ENCODE measurements around the gene ITGAE. TPM values are rescaled to one million over a fixed set of nuclear protein-coding genes. Genes with fewer than 3 reads are reported as not detected.
A peak's percentile ranks its signal among the peaks of the same experiment; 100 is the strongest.

ITGAE gene
- total and polyA plus RNA-seq, 2 donors: 14.0 to 34.6 TPM

- DNase-seq (ENCODE audit: extremely low spot score): no peak
- WGBS: 56% methylated on average over 20 of the region's 20 CpGs
- no peaks in the 10 kb centered on the region for H3K36me3 ChIP-seq (ENCODE audit: insufficient read depth)
- H3K4me3 ChIP-seq (ENCODE audit: low read depth, low read length): no peak overlapping the region
- H3K27ac ChIP-seq (ENCODE audit: low read depth): no peak overlapping the region
- H3K4me1 ChIP-seq (ENCODE audit: insufficient read depth): no peaks in the 10 kb centered on the region
These were observed 45.5 kb downstream of the ITGAE start for GRCh38 chr17:3755335-3756030.

DNA sequence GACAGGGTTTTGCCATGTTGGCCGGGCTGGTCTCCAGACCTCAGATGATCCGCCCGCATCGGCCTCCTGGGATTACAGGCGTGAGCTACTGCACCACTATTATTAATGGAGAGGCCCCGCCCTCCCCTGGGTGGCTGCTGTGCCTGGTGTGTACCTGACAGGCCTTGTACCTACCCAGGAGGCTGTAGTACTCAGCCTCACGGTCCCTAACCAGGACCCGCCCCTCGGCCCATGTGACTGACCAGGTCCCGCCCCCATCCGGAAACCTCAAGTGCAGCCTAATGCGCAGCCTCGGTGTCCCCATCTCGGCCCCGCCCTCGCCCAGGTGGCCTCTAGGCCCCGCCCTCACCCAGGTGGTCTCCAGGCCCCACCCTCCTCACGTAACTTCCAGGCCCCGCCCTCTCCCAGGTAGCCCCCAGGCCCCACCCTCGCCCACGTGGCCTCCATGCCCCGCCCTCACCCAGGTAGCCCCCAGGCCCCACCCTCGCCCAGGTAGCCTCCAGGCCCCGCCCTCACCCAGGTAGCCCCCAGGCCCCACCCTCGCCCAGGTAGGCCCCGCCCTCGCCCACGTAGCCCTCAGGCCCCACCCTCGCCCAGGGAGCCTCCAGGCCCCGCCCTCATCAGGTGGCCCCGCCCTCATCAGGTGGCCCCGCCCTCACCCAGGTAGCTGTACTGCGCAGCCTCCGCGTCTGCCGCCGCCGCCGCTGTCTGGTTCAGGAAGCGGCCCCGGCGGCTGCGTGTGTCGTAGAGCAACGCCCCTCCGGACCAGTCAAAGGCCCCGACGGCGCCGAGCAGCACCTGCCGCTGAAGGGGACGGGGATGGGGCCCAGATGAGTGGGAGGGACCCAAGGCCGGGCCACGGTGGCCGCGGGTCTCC lies 46.3 kb downstream of the ITGAE start:
- H3K4me1 ChIP-seq (ENCODE audit: insufficient read depth): no peaks in the 10 kb centered on the region
- H3K4me3 ChIP-seq (ENCODE audit: low read depth, low read length): no peak overlapping the region
- H3K27ac ChIP-seq (ENCODE audit: low read depth): no peak overlapping the region
- WGBS: 7% methylated on average over 56 of the region's 56 CpGs
- peak; percentile 67 for DNase-seq (ENCODE audit: extremely low spot score)
- H3K36me3 ChIP-seq (ENCODE audit: insufficient read depth): no peaks in the 10 kb centered on the region

DNA sequence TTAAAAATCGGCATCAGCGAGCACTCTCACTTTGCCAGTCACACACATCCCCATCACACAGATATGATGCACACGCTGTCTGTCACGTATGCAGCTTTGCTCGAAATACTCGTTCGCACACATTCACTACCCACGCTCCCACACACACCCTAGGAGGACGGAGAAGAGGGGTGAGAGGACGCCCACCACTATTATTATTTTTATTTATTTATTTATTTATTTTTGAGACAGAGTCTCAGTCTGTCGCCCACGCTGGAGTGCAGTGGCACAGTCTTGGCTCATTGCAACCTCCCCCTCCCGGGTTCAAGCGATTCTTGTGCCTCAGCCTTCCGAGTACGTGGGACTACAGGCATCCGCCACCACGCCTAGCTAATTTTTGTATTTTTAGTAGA lies 46.9 kb downstream of the ITGAE start:
- WGBS: 83% methylated on average over 18 of the region's 18 CpGs
- no peak for DNase-seq (ENCODE audit: extremely low spot score)
- Histone ChIP-seq H3K36me3 (ENCODE audit: insufficient read depth) (no peaks in the 10 kb centered on the region), H3K4me1 (ENCODE audit: insufficient read depth) (no peaks in the 10 kb centered on the region), H3K4me3 (ENCODE audit: low read depth, low read length) (no peak overlapping the region), H3K27ac (ENCODE audit: low read depth) (no peak overlapping the region)

DNA sequence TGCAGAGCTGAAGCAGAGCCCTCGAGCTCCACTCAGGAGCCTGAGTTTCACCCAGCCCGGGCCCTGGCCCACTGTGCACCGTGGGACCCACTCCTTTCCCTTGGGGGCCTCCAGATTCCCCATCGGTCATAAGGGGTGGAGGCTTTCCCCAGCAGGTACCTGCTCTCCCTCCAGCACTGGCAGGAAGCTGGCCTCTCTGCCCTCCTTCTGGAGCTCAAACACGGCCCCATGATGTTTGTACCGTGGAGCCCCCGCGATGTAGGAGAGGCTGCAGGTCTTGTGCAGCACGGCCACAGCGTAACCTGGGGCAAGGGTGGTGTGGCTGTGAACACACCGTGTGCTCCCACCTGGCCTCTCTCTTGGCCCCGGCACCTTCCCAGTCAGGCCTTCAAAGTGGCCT lies 47.4 kb downstream of the ITGAE start:
- no peak for DNase-seq (ENCODE audit: extremely low spot score)
- no peaks in the 10 kb centered on the region for H3K36me3 ChIP-seq (ENCODE audit: insufficient read depth)
- no peak overlapping the region for H3K4me3 ChIP-seq (ENCODE audit: low read depth, low read length)
- no peaks in the 10 kb centered on the region for H3K4me1 ChIP-seq (ENCODE audit: insufficient read depth)
- no peak overlapping the region for H3K27ac ChIP-seq (ENCODE audit: low read depth)
- WGBS: 71% methylated on average over 12 of the region's 12 CpGs

DNA sequence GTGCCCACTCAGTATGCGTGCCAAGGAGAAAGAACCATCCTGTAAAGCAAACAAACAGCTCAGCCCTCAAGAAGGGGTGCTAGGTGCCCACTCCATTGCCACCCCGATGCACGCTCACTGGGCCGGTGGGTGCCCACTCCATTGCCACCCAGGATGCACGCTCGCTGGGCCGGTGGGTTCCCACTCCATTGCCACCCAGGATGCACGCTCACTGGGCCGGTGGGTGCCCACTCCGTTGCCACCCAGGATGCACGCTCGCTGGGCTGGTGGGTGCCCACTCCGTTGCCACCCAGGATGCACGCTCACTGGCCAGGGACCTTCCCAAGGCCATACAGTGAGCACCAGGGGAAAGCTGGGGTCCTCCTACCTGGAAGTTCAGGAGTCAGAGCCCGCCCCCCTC lies 49.2 kb downstream of the ITGAE start:
- 97% methylated on average over 15 of the region's 15 CpGs for WGBS
- Histone ChIP-seq H3K36me3 (ENCODE audit: insufficient read depth) (no peaks in the 10 kb centered on the region), H3K4me1 (ENCODE audit: insufficient read depth) (no peaks in the 10 kb centered on the region), H3K27ac (ENCODE audit: low read depth) (no peak overlapping the region), H3K4me3 (ENCODE audit: low read depth, low read length) (no peak overlapping the region)
- DNase-seq (ENCODE audit: extremely low spot score): no peak

GRCh38 chr17:3750926-3751325 lies 50.1 kb downstream of the ITGAE start:
- Histone ChIP-seq H3K4me3 (ENCODE audit: low read depth, low read length) (no peak overlapping the region), H3K4me1 (ENCODE audit: insufficient read depth) (no peaks in the 10 kb centered on the region), H3K36me3 (ENCODE audit: insufficient read depth) (no peaks in the 10 kb centered on the region), H3K27ac (ENCODE audit: low read depth) (no peak overlapping the region)
- WGBS: 72% methylated on average over 8 of the region's 8 CpGs
- no peak for DNase-seq (ENCODE audit: extremely low spot score)

- Histone ChIP-seq H3K4me1 (ENCODE audit: insufficient read depth) (no peaks in the 10 kb centered on the region), H3K4me3 (ENCODE audit: low read depth, low read length) (no peak overlapping the region), H3K27ac (ENCODE audit: low read depth) (no peak overlapping the region), H3K36me3 (ENCODE audit: insufficient read depth) (no peaks in the 10 kb centered on the region)
- WGBS: 88% methylated on average over 17 of the region's 17 CpGs
- no peak for DNase-seq (ENCODE audit: extremely low spot score)
These were observed 50.7 kb downstream of the ITGAE start for GRCh38 chr17:3750296-3750695.

GRCh38 chr17:3748576-3748975 lies 52.4 kb downstream of the ITGAE start:
- H3K27ac ChIP-seq (ENCODE audit: low read depth): no peak overlapping the region
- H3K4me1 ChIP-seq (ENCODE audit: insufficient read depth): no peaks in the 10 kb centered on the region
- no peak for DNase-seq (ENCODE audit: extremely low spot score)
- H3K4me3 ChIP-seq (ENCODE audit: low read depth, low read length): no peak overlapping the region
- 87% methylated on average over 7 of the region's 7 CpGs for WGBS
- H3K36me3 ChIP-seq (ENCODE audit: insufficient read depth): no peaks in the 10 kb centered on the region

- H3K4me3 ChIP-seq (ENCODE audit: low read depth, low read length): no peak overlapping the region
- H3K36me3 ChIP-seq (ENCODE audit: insufficient read depth): no peaks in the 10 kb centered on the region
- H3K27ac ChIP-seq (ENCODE audit: low read depth): no peak overlapping the region
- no peaks in the 10 kb centered on the region for H3K4me1 ChIP-seq (ENCODE audit: insufficient read depth)
- 87% methylated on average over 9 of the region's 9 CpGs for WGBS
- no peak for DNase-seq (ENCODE audit: extremely low spot score)
These were observed 53.2 kb downstream of the ITGAE start for GRCh38 chr17:3747805-3748204.

DNA sequence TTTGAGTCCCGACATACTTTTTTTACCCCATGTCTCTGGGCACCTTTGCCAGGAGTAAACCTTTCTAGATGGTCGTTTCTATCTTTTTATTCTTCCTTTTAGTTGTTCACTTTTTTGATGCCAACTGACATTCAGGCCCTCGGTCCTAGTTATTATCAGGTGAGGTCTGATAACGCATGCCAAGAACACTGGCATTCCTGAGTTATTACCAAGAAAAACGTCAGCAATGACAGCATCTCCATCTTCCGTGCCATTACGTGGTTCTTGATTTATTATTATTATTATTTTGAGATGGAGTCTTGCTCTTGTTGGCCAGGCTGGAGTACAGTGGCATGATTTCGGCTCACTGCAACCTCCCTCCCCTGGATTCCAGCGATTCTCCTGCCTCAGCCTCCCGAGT lies 55.9 kb downstream of the ITGAE start:
- no peak for DNase-seq (ENCODE audit: extremely low spot score)
- no peak overlapping the region for H3K4me3 ChIP-seq (ENCODE audit: low read depth, low read length)
- WGBS: 82% methylated on average over 10 of the region's 10 CpGs
- no peaks in the 10 kb centered on the region for H3K36me3 ChIP-seq (ENCODE audit: insufficient read depth)
- H3K27ac ChIP-seq (ENCODE audit: low read depth): no peak overlapping the region
- H3K4me1 ChIP-seq (ENCODE audit: insufficient read depth): no peaks in the 10 kb centered on the region

GRCh38 chr17:3744014-3744413 lies 57.0 kb downstream of the ITGAE start:
- H3K4me3 ChIP-seq (ENCODE audit: low read depth, low read length): no peak overlapping the region
- no peak overlapping the region for H3K27ac ChIP-seq (ENCODE audit: low read depth)
- no peak for DNase-seq (ENCODE audit: extremely low spot score)
- H3K4me1 ChIP-seq (ENCODE audit: insufficient read depth): no peaks in the 10 kb centered on the region
- no peaks in the 10 kb centered on the region for H3K36me3 ChIP-seq (ENCODE audit: insufficient read depth)
- WGBS: 45% methylated on average over 3 of the region's 3 CpGs

DNA sequence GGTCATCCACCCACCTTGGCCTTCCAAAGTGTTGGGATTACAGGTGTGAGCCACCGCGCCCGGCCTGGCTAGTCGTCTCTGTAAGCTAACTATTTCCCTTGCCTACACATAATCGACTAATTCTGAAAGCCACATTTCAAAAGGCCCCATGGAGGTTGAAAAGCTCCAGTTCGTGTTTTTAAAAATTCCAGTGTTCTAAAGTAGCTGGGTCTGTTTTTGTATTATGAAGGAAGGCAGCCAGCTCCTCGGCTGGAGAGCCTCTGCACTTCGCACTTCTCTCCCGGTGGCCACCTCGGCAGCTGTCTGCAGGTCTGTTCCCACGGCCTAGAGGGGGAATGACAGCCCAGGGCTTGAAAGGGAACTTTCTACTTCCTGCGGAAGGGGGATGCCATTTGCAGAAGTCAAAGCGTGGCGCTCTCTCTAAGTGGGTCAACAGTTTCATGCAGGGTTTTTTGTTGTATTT lies 60.3 kb downstream of the ITGAE start:
- 66% methylated on average over 14 of the region's 14 CpGs for WGBS
- Histone ChIP-seq H3K36me3 (ENCODE audit: insufficient read depth) (no peaks in the 10 kb centered on the region), H3K4me1 (ENCODE audit: insufficient read depth) (no peaks in the 10 kb centered on the region), H3K27ac (ENCODE audit: low read depth) (no peak overlapping the region), H3K4me3 (ENCODE audit: low read depth, low read length) (no peak overlapping the region)
- no peak for DNase-seq (ENCODE audit: extremely low spot score)

DNA sequence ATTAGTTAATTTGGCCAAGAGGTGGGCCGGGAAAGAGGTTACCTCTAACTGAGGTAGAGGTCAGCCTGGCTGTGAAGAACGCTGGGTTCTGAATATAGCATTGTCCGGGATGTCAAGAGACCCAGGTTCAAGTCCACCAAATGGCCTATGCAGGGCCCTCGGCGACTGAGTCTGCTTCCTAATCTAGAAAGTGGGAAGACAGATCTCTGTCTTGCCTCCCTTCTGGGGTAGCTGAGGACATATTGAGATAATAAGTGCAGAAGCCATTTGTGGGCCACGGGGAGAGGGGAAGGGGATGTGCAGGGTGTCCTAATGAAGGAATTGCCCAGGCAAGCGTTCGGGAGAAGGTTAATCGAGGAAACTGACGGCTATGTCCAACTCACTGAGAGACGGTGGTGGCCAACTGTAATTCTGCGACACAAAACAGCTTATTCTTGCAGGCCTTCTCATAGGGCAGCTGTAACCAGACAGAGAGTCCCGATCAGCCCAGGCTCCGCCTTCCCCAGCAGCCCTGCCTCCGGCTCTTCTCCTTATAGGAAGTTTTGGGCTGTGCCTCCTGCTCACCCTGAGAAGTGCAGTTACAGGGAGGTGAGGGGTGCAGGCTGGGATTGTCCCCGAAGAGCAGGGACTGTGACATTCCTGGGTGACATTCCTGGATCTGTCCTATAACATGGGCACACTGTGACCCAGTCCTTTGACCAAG lies 61.4 kb downstream of the ITGAE start:
- H3K4me3 ChIP-seq (ENCODE audit: low read depth, low read length): no peak overlapping the region
- H3K27ac ChIP-seq (ENCODE audit: low read depth): no peak overlapping the region
- no peaks in the 10 kb centered on the region for H3K36me3 ChIP-seq (ENCODE audit: insufficient read depth)
- no peaks in the 10 kb centered on the region for H3K4me1 ChIP-seq (ENCODE audit: insufficient read depth)
- WGBS: 81% methylated on average over 16 of the region's 16 CpGs
- DNase-seq (ENCODE audit: extremely low spot score): no peak
